Fibroblast of lung (primary cell): ENCODE results near the gene BGN. TPM values are rescaled to one million over a fixed set of nuclear protein-coding genes. Genes with fewer than 3 reads are reported as not detected.

Source experiments
- DNase-seq, 2 donors: peaks; one replicate each; pipeline versions ENCODE4 v3.0.0 to v3.0.0-alpha.2; 2010; ENCODE audit warnings: low read depth in 2 of 2
- H2AFZ ChIP-seq: 2 replicates; pipeline ENCODE4 v1.5.1; 2012; ENCODE audit warnings: low read length, control low read depth, inconsistent platforms
- H3K27ac ChIP-seq: 2 replicates; pipeline ENCODE4 v1.5.1; 2011; ENCODE audit warnings: low read length, control low read depth; ENCODE audit not compliant: insufficient read depth
- H3K27me3 ChIP-seq: 2 replicates; pipeline ENCODE4 v1.5.1; 2011; ENCODE audit warnings: mild to moderate bottlenecking, low read length; ENCODE audit not compliant: control insufficient read depth, insufficient read depth
- H3K36me3 ChIP-seq: 2 replicates; pipeline ENCODE4 v1.5.1; 2011; ENCODE audit warnings: low read length; ENCODE audit not compliant: control insufficient read depth, insufficient read depth
- H3K4me1 ChIP-seq: 2 replicates; pipeline ENCODE4 v1.5.1; 2011; ENCODE audit warnings: low read length; ENCODE audit not compliant: control insufficient read depth, insufficient read depth; ENCODE audit errors: extremely low read depth
- H3K4me2 ChIP-seq: 2 replicates; pipeline ENCODE4 v1.5.1; 2011; ENCODE audit warnings: low read length, control low read depth; ENCODE audit not compliant: insufficient read depth; ENCODE audit errors: extremely low read depth
- H3K4me3 ChIP-seq, 4 experiments: fragments of 200-600 bp in 1 of 4; sonication (generic) in 1 of 4; replicated peaks in 1 of 4; 2 replicates each; pipeline ENCODE4 v1.5.1; 2011 to 2016; ENCODE audit warnings: low read length in 4 of 4, low read depth in 3 of 4, mild to moderate bottlenecking in 3 of 4, control low read depth in 2 of 4, inconsistent platforms in 1 of 4, mixed read lengths in 1 of 4; ENCODE audit not compliant: insufficient read depth in 1 of 4; ENCODE audit errors: control extremely low read depth in 1 of 4
- H3K79me2 ChIP-seq: 2 replicates; pipeline ENCODE4 v1.5.1; 2012; ENCODE audit warnings: mild to moderate bottlenecking, low read length, inconsistent platforms; ENCODE audit not compliant: control insufficient read depth, insufficient read depth
- H3K9ac ChIP-seq: 2 replicates; pipeline ENCODE4 v1.5.1; 2011; ENCODE audit warnings: mild to moderate bottlenecking, low read length, control low read depth; ENCODE audit not compliant: insufficient read depth
- H3K9me3 ChIP-seq: 2 replicates; pipeline ENCODE4 v1.5.1; 2012; ENCODE audit warnings: low read depth, low read length; ENCODE audit not compliant: control insufficient read depth, insufficient read depth
- H4K20me1 ChIP-seq: 2 replicates; pipeline ENCODE4 v1.5.1; 2011; ENCODE audit warnings: low read length; ENCODE audit not compliant: control insufficient read depth, insufficient read depth; ENCODE audit errors: extremely low read depth
- CTCF ChIP-seq, 2 donors: IDR thresholded peaks in 1 of 2; conservative IDR thresholded peaks in 1 of 2; 1 replicate in 1 of 2; 2 replicates in 1 of 2; pipeline ENCODE4 v1.5.1; 2011 to 2012; ENCODE audit warnings: low read length in 2 of 2, control low read depth in 1 of 2, inconsistent platforms in 1 of 2, low read depth in 1 of 2, mild to moderate bottlenecking in 1 of 2
- EZH2 ChIP-seq: IDR thresholded peaks from 2 replicates; pipeline ENCODE4 v1.5.1; 2012; ENCODE audit warnings: low read length, control low read depth, mild to moderate bottlenecking; ENCODE audit errors: missing control alignments
- polyA plus RNA-seq, 2 donors: library from polyadenylated mRNA; depleted of rRNA in 1 of 2; stranded (reverse) in 1 of 2; unstranded in 1 of 2; fragments of >200 nt; gene quantifications; 2 replicates each; pipeline ENCODE4 v1.2.1, GENCODE V29; 2011 to 2012; ENCODE audit warnings: missing spikeins in 1 of 2
- total RNA-seq: library from RNA; depleted of rRNA; stranded (reverse); fragments of >200 nt; gene quantifications from 2 replicates; pipeline ENCODE4 v1.2.1, GENCODE V29; 2014

Gene BGN
- total and polyA plus RNA-seq, 2 donors (not counting 1 experiment from before 2014, with no cell fraction given) = 10.1 to 61.7 TPM

DNA sequence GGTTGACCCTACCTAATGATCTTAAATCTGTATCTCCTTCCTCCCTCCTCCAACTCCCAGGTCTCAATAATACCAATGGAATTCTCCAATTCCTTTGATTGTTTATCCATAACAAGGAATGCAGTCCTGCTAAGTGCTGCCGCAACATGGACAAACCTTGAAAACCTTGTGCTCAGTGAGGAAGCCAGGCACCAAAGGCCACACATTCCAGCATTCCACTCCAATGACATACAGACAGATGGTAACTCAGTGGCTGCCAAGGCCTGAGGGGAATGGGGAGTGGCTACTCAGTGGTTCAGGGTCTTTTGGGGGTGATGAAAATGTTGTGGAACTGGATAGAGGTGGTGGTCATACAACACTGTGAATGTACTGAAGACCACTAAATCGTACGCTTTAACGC, 34.8 kb upstream of the BGN start:
- peak; percentile 38 to 86 for DNase-seq
- TF ChIP-seq EZH2 (no peak), CTCF (conservative IDR thresholded peaks at IDR 0.05 in 1 of 2, IDR thresholded peaks at IDR 0.05 in 1 of 2; ENCODE audit: low read depth in 1 of 2, low read length in 2 of 2) (no peak)
- no peak overlapping the region for H3K27ac ChIP-seq
- H3K27me3 ChIP-seq = no peaks in the 10 kb centered on the region
- H3K9me3 ChIP-seq = no peaks in the 10 kb centered on the region
- no peak overlapping the region for H3K4me3 ChIP-seq
- H3K9ac ChIP-seq = no peak overlapping the region
- H3K4me1 ChIP-seq = no peaks in the 10 kb centered on the region
- no peak overlapping the region for H2AFZ ChIP-seq
- peaks cover 1% of the 10 kb centered on the region for H3K36me3 ChIP-seq
- H4K20me1 ChIP-seq = no peaks in the 10 kb centered on the region
- H3K4me2 ChIP-seq = no peak overlapping the region
- H3K79me2 ChIP-seq = no peaks in the 10 kb centered on the region

GRCh38 chrX:153460826-153461225, 34.0 kb upstream of the BGN start:
- no peaks in the 10 kb centered on the region for H4K20me1 ChIP-seq
- no peaks in the 10 kb centered on the region for H3K27me3 ChIP-seq
- no peaks in the 10 kb centered on the region for H3K4me1 ChIP-seq
- H3K4me2 ChIP-seq = no peak overlapping the region
- H3K4me3 ChIP-seq = no peak overlapping the region
- no peak overlapping the region for H2AFZ ChIP-seq
- no peak overlapping the region for H3K27ac ChIP-seq
- H3K9me3 ChIP-seq = no peaks in the 10 kb centered on the region
- peaks cover 1% of the 10 kb centered on the region for H3K36me3 ChIP-seq
- H3K79me2 ChIP-seq = no peaks in the 10 kb centered on the region
- H3K9ac ChIP-seq = no peak overlapping the region
- DNase-seq = peak; percentile 40 to 48
- TF ChIP-seq EZH2 (no peak), CTCF (conservative IDR thresholded peaks at IDR 0.05 in 1 of 2, IDR thresholded peaks at IDR 0.05 in 1 of 2; ENCODE audit: low read depth in 1 of 2, low read length in 2 of 2) (peak; percentile 41 to 72)

DNA sequence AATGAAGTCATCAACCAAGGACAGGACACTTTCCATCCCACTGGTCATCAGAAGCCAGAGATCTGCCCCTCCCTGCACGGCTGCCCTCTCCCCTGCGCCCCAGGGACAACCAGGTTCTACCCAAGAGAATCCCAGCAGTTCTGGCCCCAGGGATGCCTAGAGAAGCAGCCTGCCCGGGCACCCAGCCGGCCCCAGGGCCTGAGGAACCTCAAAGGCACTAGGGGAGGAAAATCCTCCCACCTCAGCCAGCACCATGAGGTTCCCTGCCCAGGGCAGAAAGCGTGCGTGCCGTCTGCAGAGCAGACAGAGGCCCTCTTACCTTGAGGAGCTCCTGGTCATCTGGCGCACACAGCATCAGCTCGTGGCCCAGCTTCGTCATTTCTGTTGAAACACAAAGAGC, 32.5 kb upstream of the BGN start:
- H3K4me2 ChIP-seq = no peak overlapping the region
- H3K27me3 ChIP-seq = no peaks in the 10 kb centered on the region
- TF ChIP-seq EZH2 = no peak
- TF ChIP-seq CTCF (conservative IDR thresholded peaks at IDR 0.05 in 1 of 2, IDR thresholded peaks at IDR 0.05 in 1 of 2; ENCODE audit: low read depth in 1 of 2, low read length in 2 of 2) = no peak
- H3K4me1 ChIP-seq = no peaks in the 10 kb centered on the region
- no peak overlapping the region for H2AFZ ChIP-seq
- H4K20me1 ChIP-seq = no peaks in the 10 kb centered on the region
- no peak overlapping the region for H3K9ac ChIP-seq
- H3K79me2 ChIP-seq = no peaks in the 10 kb centered on the region
- H3K36me3 ChIP-seq = peaks cover 1% of the 10 kb centered on the region
- no peak overlapping the region for H3K27ac ChIP-seq
- H3K4me3 ChIP-seq = no peak overlapping the region
- H3K9me3 ChIP-seq = no peaks in the 10 kb centered on the region
- DNase-seq = no peak
